ENCODE measurements around the gene SHCBP1.
A peak's percentile ranks its signal among the peaks of the same experiment; 100 is the strongest.

The SHCBP1 gene

DNA sequence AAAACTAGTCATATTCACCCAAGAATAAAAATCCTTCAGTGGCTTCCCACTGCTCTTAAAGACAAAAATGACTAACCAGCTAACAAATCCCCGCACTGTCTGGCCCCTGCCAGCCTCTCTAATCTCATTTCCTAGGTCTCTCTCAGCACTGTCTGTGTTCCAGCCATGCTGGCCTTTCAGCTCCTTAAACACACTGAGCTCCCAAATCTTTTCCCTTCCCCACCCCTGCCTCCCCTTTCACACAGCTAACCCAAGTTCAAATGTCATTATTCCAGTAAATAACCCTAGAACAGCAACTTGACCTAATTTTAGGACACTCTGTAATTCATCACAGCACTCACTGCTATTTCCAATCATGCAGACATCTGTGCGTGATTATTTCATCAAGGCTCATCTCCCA lies 7.8 kb downstream of the SHCBP1 start:
- no peak for DNase-seq

DNA sequence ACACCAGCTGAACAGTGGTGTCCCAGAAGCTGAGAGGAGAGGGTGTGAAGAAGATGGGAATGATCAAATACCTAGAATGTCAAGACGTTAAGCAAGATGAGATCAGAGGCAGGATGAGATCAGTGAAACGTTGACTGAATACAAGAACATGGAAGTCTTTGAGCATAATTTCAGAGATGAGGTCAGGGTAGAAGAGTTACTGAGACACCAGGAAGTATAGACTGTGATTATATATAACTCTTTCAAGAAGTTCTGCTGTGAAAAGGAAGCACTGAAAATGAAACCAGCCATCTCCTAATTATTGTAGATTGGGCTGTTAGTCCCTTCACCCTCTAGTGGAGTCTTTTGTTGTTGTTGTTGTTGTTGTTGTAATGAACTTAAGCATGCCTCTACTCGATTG lies 9.1 kb downstream of the SHCBP1 start:
- DNase-seq, result no peak

DNA sequence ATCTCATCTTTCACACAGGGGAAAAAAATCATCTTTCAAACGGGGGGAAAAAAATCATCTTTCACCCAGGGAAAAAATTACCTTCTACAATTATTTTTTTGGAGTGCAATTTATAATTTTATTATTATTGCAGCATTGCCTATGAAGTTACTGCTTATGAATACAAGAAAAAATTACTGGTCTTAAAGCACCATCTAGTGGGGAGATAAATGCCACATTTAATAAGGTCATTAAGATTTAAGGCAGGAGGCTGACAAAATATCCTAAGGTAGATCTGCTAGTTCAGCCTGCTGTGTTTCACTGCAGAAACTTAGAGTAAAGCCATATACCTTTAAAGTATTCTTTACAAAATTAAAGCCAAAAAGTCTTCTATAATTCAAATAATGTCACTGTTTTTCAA lies 13.7 kb downstream of the SHCBP1 start:
- no peak for DNase-seq

DNA sequence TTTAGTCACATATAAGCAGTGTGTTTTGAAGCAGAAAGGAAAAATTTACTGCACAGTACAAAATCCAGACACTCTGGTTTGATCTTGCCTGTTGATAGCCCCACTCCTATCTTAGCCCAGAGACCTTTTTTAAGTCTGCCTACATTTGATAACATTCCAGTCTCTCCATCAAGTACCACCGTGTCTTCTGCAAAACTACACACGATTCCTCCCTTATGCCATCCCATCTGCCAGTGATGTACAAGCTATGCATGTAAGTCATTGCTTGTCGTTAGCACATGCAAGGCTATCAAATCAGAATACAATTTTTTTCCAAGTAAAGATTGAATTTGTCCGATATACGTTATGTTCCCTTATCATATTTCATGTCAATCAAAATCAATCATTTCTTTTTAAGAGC lies 14.9 kb downstream of the SHCBP1 start:
- no peak for DNase-seq

DNA sequence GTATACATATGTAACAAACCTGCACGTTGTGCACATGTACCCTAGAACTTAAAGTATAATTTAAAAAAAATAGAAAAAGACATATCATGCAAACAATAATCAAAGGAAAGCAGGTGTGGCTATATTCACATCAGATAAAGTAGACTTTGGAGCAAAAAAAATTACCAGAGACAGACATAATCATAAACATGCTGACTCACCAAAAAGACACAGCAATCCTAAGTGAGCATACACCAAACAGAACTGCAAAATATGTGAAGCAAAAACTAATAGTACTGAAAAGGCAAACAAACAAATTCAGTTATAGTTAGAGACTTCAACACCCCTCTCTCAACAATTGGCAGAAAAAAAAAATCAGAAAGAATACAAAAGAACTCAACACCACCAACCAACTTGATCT lies 29.9 kb downstream of the SHCBP1 start:
- no peak for DNase-seq

DNA sequence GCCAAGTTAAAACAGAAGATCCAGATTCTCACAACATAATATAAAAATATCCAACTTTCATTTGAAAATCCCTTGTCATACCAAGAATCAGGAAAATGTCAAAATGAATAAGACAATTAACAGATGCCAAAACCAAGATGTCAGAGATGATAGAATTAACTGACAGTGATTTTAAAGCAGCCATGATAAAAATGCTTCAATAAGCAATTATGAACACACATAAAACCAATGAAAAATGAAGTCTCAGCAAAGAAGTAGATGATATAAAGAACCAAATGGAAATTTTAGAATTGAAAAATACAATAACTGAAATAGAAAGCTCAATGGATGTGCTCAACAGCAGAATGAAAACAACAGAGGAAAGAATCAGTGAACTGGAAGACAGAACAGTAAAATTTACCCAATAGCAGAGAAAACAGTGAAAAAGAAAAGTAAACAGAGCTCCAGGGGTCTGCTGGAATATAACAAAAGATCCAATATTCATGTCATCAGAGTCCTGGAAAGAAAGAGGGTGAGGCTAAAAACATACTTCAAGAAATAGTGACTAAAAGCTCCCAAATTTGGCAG lies 35.1 kb downstream of the SHCBP1 start:
- DNase-seq, result no peak

DNA sequence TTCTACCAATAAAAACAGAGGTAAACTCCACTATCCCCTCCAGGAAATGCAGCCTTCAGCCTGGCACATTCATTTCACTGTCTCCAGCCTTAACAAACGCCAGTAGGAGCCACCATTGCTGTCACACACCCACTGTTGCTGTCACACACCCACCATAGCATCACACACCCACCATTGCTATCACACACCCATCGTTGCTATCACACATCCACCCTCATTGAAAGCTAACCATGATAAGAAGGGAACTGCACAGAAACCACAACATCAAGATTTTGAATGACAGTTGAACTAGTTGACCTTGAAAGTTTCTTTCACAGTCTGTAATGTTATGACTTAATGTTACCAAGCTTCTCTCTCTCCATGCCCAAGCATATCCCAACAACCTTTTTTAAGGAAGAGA lies 38.1 kb downstream of the SHCBP1 start:
- DNase-seq, result no peak

DNA sequence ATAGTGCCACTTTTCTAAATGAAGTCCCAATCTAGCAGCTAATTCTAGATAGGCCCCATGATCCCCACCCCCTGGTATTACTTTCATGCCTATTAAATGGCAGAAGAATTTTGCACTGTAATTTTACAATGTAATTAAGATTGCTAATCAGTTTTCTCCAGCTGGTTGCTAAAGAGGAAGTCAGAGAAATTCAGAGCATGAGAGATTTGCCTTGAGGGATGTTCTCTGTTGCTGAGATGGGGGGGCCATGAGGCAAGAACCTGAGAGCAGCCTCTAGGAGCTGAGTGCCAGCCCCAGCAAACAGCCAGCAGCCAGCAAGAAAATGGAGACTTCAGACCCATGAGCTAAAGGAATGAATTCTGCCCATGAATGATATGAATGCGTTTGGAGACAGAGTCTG lies 38.9 kb downstream of the SHCBP1 start:
- DNase-seq, result no peak

DNA sequence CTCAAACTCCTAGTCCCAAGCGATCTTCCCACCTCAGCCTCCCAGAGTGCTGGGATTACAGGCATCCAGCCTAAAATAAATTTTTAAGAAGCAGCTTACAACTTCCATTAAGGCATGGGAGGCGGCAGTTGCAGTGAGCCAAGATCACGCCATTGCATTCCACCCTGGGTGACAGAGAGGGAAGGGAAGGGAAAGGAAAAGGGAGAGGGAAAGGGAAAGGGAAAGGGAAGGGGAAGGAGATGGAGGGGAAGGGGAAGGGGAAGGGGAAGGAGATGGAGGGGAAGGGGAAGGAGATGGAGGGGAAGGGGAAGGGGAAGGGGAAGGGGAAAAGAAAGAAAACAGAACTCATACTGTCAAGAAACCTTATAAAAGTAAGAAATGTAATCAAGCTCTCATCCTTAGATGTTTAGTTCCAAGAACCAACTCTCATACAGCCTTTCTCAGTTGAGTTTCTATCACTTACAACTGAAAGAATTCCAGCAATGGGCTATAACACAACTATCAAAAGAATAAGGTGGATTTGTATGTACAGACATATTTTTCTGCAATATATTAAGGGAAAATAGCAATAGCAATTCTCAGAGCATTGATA lies 43.1 kb downstream of the SHCBP1 start:
- no peak for DNase-seq

DNA sequence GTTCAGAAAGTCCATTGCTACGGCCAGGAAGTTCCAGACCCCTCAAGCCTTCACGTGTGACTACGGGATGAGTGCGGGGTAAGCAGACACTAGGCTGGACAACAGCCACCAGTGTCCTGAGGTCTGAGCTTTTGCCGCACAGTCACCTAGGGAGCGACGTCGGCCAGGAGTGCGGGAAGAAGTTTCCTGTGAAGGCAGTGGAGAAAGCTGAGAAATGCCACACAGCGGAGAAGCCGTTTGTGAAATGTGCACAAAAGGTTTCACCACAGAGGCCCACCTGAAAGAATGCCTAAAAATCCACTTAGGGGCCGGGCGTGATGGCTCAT lies 47.4 kb downstream of the SHCBP1 start:
- no peak for DNase-seq

DNA sequence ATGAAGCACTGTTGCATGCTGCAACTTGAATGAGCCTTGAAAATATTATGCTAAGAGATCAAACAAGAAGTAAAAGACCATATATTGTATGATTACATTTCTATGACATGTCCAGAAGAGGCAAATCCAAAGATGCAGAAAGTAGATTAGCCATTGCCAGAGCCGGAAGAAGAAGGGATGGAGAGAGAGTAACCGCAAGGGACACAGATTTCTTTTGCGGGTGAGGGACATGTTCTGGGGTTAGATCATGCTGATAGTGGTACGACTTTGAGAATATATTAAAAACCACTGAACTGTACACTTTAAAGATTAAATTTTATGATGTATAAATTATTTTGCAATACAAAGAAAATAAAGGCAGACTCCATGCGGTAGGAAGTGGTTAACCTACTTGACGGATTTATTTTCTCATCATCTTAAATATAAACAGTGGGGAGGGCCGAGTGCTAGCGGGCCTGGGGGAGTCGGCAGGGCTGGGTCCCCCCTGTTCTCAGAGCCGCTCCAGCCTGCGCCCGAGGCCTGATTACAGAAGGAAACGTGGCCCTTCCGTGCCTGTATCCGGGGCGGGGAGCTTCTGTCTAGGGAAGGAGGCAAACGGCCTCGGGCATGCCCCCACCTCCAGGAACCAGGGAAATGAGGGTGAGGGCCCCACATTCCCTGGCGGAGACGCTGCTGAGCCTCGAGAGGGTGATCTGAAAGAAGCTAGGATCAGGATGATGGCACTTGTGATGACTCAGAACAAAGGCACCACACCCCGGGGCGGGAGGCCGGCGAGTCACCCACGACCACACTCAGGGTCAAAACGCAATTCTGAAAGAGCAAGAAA lies 48.0 kb downstream of the SHCBP1 start:
- DNase-seq, result no peak

DNA sequence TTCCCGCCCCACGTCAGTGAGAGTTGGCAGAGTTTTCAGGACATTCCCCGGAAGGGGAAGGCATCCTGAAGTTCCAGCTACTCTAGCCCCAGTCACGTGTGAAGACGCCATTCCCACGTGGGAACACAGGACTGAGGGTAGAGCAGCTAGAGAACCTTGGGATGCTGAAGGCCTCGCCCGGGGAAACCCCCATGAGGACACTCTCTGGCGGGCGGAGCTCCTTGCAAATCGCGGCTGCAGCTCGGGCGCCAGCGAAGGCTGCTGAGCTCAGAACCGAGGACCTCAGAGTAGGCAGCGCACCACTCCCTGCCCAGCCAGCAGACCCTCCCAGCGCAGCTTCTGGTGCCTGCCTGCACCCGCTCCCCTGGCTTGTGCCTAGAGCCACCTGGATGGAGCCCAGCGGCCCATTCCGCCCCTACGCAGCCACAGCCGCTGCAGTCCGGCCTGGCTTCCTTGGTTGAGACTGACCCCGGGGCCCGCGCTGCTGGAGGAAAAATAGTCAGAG lies 51.9 kb downstream of the SHCBP1 start:
- DNase-seq, result no peak

DNA sequence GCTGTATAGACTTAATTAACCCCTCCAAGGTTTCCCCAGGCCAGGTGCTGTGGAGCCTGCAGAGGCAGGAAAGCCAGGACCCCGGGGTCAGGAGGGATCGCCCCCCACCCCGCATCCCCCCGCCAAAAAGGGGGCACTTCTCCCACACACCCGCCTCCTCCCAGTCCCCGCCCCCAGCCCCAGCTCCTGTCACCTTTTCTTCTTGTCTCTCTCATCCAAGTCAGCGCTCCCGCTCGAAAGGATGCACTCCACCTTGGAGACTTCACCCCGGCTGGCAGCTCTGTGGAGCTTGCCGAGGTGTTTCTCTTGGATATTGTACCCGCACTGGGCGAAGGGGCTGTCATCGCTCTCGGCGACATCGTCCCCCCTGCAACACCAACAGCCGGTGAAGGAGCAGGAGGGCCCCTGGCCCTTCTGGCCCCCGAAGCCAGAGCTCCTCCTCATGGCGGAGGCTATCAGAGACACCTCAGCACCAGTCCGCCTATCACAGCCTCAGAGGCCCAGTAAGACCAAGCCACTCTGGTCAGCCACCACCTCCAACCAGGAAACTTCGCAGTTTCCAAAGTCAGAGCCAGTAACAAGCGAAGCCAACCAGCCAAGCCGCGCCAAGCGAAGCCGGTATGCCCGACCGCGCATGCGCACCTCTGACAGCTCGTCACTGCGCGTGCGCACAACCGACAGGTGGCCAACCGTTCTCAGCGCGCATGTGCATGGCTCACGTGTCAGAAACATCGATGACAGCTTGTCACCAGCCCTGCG lies 52.5 kb downstream of the SHCBP1 start:
- no peak for DNase-seq

DNA sequence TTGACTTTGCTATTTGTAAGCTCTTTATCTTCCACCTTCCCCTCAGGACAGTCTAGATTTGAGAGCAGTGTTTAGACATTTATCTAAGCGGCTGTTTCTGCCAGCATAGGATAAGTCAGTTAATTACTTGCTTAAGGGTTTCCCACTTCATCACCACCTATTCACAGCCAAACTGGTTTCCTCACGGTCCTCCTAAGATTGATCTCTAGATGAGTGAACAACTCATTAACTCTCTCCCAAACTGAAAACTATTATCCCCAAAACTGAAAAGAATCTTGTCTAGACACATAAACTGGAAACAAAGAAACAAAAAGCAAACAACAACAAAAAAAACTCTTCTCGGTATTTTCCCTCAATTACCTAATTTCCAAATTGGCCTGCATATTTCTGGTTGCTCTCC lies 58.2 kb downstream of the SHCBP1 start:
- DNase-seq, result no peak

DNA sequence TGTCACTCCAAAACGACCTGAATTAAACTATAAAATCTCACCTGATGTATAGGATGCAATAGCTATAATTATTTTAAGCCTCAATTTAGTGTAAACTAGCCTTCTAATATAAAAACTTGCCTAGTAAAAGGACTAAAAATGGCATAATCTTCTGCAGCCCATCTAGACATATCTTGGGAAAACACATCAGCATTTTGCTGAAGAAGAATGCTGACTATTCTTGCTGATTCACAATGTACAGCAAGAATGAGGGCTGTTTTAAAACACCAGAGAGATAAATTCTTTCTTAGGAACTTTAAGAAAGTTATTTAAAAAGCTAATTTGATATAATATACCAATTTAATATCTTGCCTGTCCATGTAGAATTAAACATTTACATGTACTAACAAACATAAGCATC lies 63.2 kb downstream of the SHCBP1 start:
- no peak for DNase-seq

DNA sequence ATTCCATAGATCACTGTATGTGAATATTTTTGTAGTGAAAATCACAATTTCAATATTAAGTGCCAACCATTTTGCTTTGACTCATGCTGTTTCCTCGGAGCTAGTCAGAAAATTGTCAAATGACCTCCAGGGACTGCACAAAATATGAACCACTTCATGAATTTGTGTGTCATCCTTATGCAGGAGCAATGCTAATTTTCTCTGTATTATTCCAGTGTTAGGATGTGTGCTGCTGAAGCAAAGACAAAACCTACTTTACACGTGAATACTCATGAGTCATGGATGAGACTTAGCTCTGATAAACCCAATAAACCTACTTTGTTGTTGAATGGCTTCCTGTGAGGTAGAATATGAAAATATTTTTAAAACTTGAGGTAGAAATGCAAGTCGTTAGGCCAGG lies 65.2 kb downstream of the SHCBP1 start:
- DNase-seq, result no peak

DNA sequence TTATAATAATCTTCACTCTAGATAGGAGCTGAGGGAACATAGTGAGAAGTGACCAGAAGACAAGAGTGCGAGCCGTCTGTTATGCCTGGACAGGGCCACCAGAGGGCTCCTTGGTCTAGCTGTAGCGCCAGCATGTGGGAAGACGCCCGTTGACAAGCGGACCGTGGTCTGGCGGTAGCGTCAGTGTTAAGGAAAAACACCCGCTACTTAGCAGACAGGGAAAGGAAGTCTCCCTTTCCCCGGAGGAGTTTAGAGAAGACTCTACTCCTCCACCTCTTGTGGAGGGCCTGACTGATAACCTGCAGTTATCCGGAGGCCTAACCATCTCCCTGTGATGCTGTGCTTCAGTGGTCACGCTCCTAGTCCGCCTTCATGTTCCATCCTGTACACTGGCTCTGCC lies 66.7 kb downstream of the SHCBP1 start:
- DNase-seq, result peak; percentile 51

DNA sequence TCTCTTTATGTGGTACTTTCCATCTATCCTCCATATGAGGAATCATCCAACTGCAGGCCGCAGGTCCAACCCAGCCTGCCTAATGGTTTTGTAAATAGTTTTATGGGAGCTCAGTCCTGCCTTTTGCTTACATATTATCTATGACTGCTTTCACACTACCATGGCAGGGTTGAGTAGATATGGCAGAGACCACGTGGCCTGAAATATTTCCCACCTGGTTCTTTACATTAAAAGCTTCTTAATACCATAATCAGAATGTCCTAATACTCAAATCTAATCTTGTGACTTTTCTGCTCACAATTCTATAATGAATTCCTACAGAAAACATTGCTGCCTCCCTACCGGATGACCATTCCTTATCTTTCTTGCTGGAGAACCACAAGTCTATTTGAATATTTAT lies 71.7 kb downstream of the SHCBP1 start:
- no peak for DNase-seq
